Activated B cell treated with CpG ODN at 0.5 μM for 24 hours (primary cell): ENCODE data around the gene KYAT1. TPM values are rescaled to one million over a fixed set of nuclear protein-coding genes. Genes with fewer than 3 reads are reported as not detected.

Experiments
- ATAC-seq: fragments of 200-7000 bp; cut with Tn5 transposase; one replicate; pipeline ENCODE4 v1.10.0; 2021; ENCODE audit warnings: low read depth, mild to moderate bottlenecking, moderate library complexity
- CTCF ChIA-PET: fragments of 350-600 bp; sonication (Branson Sonifier 250); formaldehyde crosslinking; loops from one replicate; lab custom pipeline; 2021; ENCODE audit warnings: antibody characterized with exemption; lab: Charles Lee
- POLR2A ChIA-PET: fragments of 350-600 bp; sonication (Branson Sonifier 250); formaldehyde crosslinking; loops from one replicate; lab custom pipeline; 2021; ENCODE audit warnings: antibody characterized with exemption; lab: Charles Lee
- DNase-seq: peaks from one replicate; pipeline ENCODE4 v3.0.0; 2022
- H3K27ac Mint-ChIP-seq: one replicate; pipeline ENCODE4 v1.8.0; 2020; ENCODE audit warnings: mixed read lengths
- H3K27me3 Mint-ChIP-seq: one replicate; pipeline ENCODE4 v1.8.0; 2021; ENCODE audit warnings: mixed read lengths
- H3K36me3 Mint-ChIP-seq: one replicate; pipeline ENCODE4 v1.8.0; 2021; ENCODE audit warnings: low read depth, mixed read lengths
- H3K4me1 Mint-ChIP-seq: one replicate; pipeline ENCODE4 v1.8.0; 2021; ENCODE audit warnings: mixed read lengths
- H3K4me3 Mint-ChIP-seq: one replicate; pipeline ENCODE4 v1.8.0; 2020; ENCODE audit warnings: mild to moderate bottlenecking, mixed read lengths
- H3K9me3 Mint-ChIP-seq: one replicate; pipeline ENCODE4 v1.8.0; 2020; ENCODE audit warnings: mixed read lengths
- intact Hi-C: fragments of 100-400 bp; cut with micrococcal nuclease; formaldehyde crosslinking; loops from one replicate; pipeline ENCODE4 v1.15.1; 2024
- total RNA-seq: library from RNA; stranded (reverse); gene quantifications from 2 replicates; pipeline ENCODE4 v1.2.3, GENCODE V29; 2022
- TF ChIP-seq, protein P1 (sequence below): fragments of 200-600 bp; IDR thresholded peaks from one replicate; pipeline ENCODE4 v1.8.0; 2022; ENCODE audit warnings: antibody characterized with exemption, mild to moderate bottlenecking

KYAT1 gene
- total RNA-seq, 1 donor from 2014 or later = 4.3 TPM

DNA sequence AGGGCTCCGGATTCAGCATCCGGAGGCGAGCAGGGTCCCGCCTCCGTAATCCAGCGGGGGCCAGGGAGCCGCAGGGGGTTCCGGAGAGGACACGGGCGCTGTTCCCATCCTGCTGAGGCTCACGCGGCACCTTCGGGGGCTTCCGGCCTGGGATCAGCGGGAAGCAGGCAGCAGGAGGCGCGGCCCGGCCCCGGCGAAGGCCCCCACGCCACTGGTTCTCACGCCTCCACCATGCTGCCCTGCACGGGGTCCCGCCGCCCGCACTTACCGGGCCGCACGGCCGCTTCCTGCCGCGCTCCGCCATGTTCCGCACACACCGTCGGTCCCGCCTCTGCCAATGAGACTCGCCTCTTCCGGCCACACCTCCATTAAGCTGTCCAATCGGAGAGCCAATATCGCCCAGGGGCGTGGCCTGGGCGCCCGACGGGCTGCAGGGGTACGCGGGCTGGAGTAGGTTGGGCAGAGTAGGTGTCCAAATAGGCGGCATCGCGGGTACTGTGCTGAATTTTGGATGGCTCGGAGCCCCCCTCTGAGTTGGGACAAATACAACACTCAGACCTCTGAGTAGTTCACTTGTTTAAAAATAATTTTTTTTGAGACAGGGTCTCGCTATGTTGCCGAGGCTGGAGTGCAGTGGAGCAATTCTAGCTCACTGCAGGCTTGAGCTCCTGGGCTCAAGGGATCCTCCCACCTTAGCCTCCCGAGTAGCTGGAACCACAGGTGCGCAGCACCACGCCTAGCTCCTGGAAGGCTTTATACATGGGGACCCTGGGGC, 52.1 kb downstream of the KYAT1 start, which contains the start of gene SPOUT1:
Gene SPOUT1 (minus strand): TSS at position 318 of the 775 bp plus-strand sequence. CDS start 14 bp downstream, at position 304.
- Mint-ChIP-seq H3K36me3 (peaks cover 31% of the 10 kb centered on the region), H3K9me3 (no peaks in the 10 kb centered on the region), H3K4me1 (peaks cover 22% of the 10 kb centered on the region), H3K4me3 (peak within 1 kb of the TSS; percentile 94), H3K27ac (peak within 1 kb of the TSS; percentile 90), H3K27me3 (no peaks in the 10 kb centered on the region)
- DNase-seq = peak; percentile 92
- TF ChIP-seq, protein P1, sequence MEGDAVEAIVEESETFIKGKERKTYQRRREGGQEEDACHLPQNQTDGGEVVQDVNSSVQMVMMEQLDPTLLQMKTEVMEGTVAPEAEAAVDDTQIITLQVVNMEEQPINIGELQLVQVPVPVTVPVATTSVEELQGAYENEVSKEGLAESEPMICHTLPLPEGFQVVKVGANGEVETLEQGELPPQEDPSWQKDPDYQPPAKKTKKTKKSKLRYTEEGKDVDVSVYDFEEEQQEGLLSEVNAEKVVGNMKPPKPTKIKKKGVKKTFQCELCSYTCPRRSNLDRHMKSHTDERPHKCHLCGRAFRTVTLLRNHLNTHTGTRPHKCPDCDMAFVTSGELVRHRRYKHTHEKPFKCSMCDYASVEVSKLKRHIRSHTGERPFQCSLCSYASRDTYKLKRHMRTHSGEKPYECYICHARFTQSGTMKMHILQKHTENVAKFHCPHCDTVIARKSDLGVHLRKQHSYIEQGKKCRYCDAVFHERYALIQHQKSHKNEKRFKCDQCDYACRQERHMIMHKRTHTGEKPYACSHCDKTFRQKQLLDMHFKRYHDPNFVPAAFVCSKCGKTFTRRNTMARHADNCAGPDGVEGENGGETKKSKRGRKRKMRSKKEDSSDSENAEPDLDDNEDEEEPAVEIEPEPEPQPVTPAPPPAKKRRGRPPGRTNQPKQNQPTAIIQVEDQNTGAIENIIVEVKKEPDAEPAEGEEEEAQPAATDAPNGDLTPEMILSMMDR = no peak
- ChIA-PET CTCF (interaction anchor here (1.3 to 1.4 kb wide), 2 partner anchors 11 to 99 kb away, joined by 3 to 12 read pairs; partner anchors contain the start of gene ENDOG), POLR2A (interaction anchor here (0.5 to 1.6 kb wide), 19 partner anchors 10 to 1033 kb away, joined by 3 to 49 read pairs (median 5); partner anchors contain the start of genes CERCAM, DOLPP1, ENDOG and KYAT1)
- peak; percentile 99 for ATAC-seq
- intact Hi-C loops = loop anchor here (1.0 kb wide), 2 partner anchors 11 to 53 kb away; partner anchors contain the start of genes ENDOG and LRRC8A

DNA sequence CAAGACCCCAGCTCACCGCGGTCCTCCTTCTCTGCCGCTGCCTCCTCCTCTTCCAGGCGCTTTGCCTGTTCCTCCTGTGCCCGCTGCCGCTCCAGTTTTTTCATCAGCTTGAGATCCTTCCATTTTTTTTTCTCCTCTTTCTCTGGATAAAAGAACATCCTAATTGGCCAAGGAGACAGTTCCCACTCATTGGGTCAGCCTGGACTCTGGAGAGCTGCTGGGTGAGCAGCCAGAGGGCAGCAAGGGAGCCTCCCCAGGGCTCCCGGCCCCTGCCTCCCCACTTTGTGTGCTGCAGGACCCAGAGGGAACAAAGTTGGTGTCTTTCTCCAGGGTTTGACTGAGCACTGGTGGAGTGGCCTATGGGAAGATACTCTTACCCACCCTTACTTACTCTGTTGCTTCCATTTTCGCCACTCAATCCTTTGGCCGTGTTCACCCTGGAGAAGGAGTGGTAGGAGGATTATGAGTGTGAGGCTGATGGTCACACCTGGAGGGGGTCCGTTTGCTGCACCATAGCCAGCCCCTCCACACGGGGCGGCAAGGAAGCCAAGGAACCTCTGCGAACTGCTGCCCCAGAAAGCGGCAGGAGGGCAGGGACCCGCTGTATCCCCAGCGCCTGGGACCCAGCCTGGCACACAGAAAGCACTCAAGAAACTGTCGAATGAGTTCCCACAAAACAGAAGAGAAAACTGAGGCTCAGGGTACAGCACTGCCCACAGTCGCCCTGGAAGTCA, 52.9 kb downstream of the KYAT1 start:
- TF ChIP-seq, protein P1 = no peak
- Mint-ChIP-seq H3K27ac (peak overlapping the region; percentile 90), H3K4me1 (peaks cover 22% of the 10 kb centered on the region), H3K4me3 (peak overlapping the region; percentile 94), H3K27me3 (no peaks in the 10 kb centered on the region), H3K36me3 (peaks cover 38% of the 10 kb centered on the region), H3K9me3 (no peaks in the 10 kb centered on the region)
- ChIA-PET POLR2A (interaction anchor here (0.5 to 1.6 kb wide), 11 partner anchors 10 to 1032 kb away, joined by 3 to 49 read pairs (median 5); partner anchors contain the start of genes ENDOG, KYAT1, LRRC8A and MIGA2), CTCF (interaction anchor here (1.3 to 1.4 kb wide), 2 partner anchors 10 to 100 kb away, joined by 3 to 12 read pairs; partner anchors contain the start of gene ENDOG)
- ATAC-seq (no peak), DNase-seq (no peak)
- intact Hi-C loops = loop anchor here (1.0 kb wide), 2 partner anchors 11 to 53 kb away; partner anchors contain the start of genes ENDOG and LRRC8A

DNA sequence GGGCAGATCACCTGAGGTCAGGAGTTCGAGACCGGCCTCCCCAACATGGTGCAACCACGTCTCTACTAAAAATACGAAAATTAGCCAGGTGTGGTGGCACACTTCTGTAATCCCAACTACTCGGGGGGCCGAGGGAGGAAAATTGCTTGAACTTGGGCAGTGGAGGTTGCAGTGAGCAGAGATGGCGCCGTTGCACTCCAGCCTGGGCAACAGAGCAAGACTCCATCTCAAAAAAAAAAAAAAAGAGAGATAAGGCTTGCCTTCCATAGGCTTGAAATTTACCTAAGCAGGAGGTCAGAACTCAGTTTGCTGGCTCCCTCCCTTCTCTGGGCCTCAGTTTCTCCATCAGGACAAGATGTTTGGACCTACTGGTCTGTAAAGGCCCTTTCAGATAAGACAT, 53.5 kb downstream of the KYAT1 start:
- H3K4me1 Mint-ChIP-seq = peaks cover 22% of the 10 kb centered on the region
- ChIA-PET POLR2A (interaction anchor here (0.8 kb wide), 1 partner anchor 10 kb away, joined by 7 read pairs; the partner anchor contains the start of gene ENDOG), CTCF (interaction anchor here (1.5 kb wide), 1 partner anchor 10 kb away, joined by 5 read pairs; the partner anchor contains the start of gene ENDOG)
- DNase-seq (no peak), ATAC-seq (no peak)
- intact Hi-C loops = no loop called here
- H3K27me3 Mint-ChIP-seq = no peaks in the 10 kb centered on the region
- TF ChIP-seq, protein P1 = no peak
- peak overlapping the region; percentile 24 for H3K27ac Mint-ChIP-seq
- H3K9me3 Mint-ChIP-seq = no peaks in the 10 kb centered on the region
- H3K36me3 Mint-ChIP-seq = peaks cover 41% of the 10 kb centered on the region
- peak overlapping the region; percentile 94 for H3K4me3 Mint-ChIP-seq

DNA sequence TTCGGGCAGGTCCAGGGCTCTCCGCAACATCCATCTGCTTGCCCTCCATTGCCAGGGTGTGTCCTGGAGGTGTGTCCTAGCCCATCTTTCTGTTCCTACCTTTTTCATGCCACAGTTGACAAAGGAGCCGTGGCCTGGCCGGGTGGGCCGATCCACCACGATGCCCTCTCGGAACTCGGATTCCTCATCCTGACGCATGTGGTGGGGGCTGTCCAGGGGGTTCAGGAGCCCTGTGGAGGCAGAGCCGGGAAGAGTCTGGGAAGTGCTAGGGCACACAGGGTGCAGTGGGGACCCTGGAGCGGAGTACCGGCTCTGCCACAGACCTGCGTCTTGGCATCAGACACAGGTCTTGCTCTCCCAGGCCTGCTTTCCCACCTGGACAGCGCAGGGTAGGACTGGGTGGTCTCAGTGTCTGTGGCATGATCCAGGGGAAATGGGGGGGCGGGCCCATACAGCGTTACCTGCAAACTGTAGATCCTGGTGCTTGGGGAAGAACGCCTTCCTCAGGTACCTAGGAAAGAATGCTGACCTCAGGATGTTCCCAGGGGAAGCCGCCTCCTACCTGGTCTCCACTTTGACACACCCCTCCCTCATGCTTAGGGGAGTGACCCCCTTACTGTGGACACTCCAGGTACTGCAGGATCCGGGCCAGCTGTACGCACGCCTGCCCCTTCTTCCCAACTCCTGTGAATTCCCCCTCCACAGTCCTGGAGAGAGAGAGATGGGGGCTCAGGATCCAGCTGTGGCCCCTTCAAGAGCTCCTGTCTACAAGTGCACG, 55.6 kb downstream of the KYAT1 start:
- no peak for ATAC-seq
- H3K4me3 Mint-ChIP-seq = no peak overlapping the region

More for the DNA sequence above, 55.6 kb downstream of the KYAT1 start:
- TF ChIP-seq, protein P1 = no peak
- no peaks in the 10 kb centered on the region for H3K9me3 Mint-ChIP-seq
- POLR2A ChIA-PET = interaction anchor here (1.8 kb wide), 1 partner anchor 7 kb away, joined by 5 read pairs; the partner anchor contains the start of gene ENDOG
- no peak for DNase-seq
- H3K27ac Mint-ChIP-seq = no peak overlapping the region
- H3K4me1 Mint-ChIP-seq = peaks cover 22% of the 10 kb centered on the region
- CTCF ChIA-PET = no interaction called here
- intact Hi-C loops = no loop called here
- no peaks in the 10 kb centered on the region for H3K27me3 Mint-ChIP-seq
- peaks cover 61% of the 10 kb centered on the region for H3K36me3 Mint-ChIP-seq
